Brain microvascular endothelial cell (primary cell): Measurements from ENCODE around the gene ABL2.

Source experiments
- DNase-seq: peaks from one replicate; pipeline ENCODE4 v3.0.0-alpha.2; 2020
- H3K27ac ChIP-seq: fragments of 250-450 bp; sonication (Bioruptor Pico); 2 replicates; pipeline ENCODE4 v1.5.1; 2020; ENCODE audit warnings: mild to moderate bottlenecking, moderate library complexity
- H3K27me3 ChIP-seq: fragments of 250-450 bp; sonication (Bioruptor Pico); replicated peaks from 2 replicates; pipeline ENCODE4 v1.5.1; 2020; ENCODE audit warnings: mild to moderate bottlenecking
- H3K36me3 ChIP-seq: fragments of 250-450 bp; sonication (Bioruptor Pico); replicated peaks from 2 replicates; pipeline ENCODE4 v1.5.1; 2020; ENCODE audit warnings: mild to moderate bottlenecking
- H3K4me3 ChIP-seq: 2 replicates; pipeline ENCODE4 v1.5.1; 2011; ENCODE audit warnings: low read depth, mild to moderate bottlenecking, control low read depth, low read length, moderate library complexity
- CTCF ChIP-seq: IDR thresholded peaks from 2 replicates; pipeline ENCODE4 v1.5.1; 2011; ENCODE audit warnings: low read depth, mild to moderate bottlenecking, moderate library complexity, low read length, control low read depth, inconsistent platforms; ENCODE audit errors: missing control alignments
- in situ Hi-C: cut with HindIII; loops from 2 replicates; pipeline ENCODE4 v1.10.0; 2017; ENCODE audit warnings: low sequenced_read_pairs, low pct_ligation_motif_present

Gene ABL2

GRCh38 chr1:179107706-179108629 lies 121.5 kb downstream of the ABL2 start:
- Histone ChIP-seq H3K27me3 (no peaks in the 10 kb centered on the region), H3K4me3 (no peak overlapping the region), H3K27ac (no peak overlapping the region), H3K36me3 (peaks cover 65% of the 10 kb centered on the region)
- in situ Hi-C loops: no loop called here
- TF ChIP-seq CTCF: no peak
- DNase-seq: no peak

GRCh38 chr1:179105393-179105792 lies 124.1 kb downstream of the ABL2 start:
- no peak for DNase-seq
- no peak overlapping the region for H3K4me3 ChIP-seq
- TF ChIP-seq CTCF: peak; percentile 71
- in situ Hi-C loops: no loop called here
- H3K27me3 ChIP-seq: no peaks in the 10 kb centered on the region
- H3K27ac ChIP-seq: no peak overlapping the region
- peaks cover 68% of the 10 kb centered on the region for H3K36me3 ChIP-seq

- Histone ChIP-seq H3K27ac (no peak overlapping the region), H3K27me3 (no peaks in the 10 kb centered on the region), H3K4me3 (no peak overlapping the region), H3K36me3 (peaks cover 68% of the 10 kb centered on the region)
- no peak for DNase-seq
- TF ChIP-seq CTCF: no peak
- in situ Hi-C loops: no loop called here
Observed at GRCh38 chr1:179104611-179105250, 124.7 kb downstream of the ABL2 start.

GRCh38 chr1:179103999-179104398 lies 125.5 kb downstream of the ABL2 start:
- DNase-seq: no peak
- in situ Hi-C loops: no loop called here
- Histone ChIP-seq H3K36me3 (peaks cover 64% of the 10 kb centered on the region), H3K27ac (no peak overlapping the region), H3K4me3 (no peak overlapping the region), H3K27me3 (no peaks in the 10 kb centered on the region)
- TF ChIP-seq CTCF: no peak

- in situ Hi-C loops: no loop called here
- Histone ChIP-seq H3K27me3 (no peaks in the 10 kb centered on the region), H3K36me3 (peaks cover 62% of the 10 kb centered on the region), H3K27ac (no peak overlapping the region), H3K4me3 (no peak overlapping the region)
- TF ChIP-seq CTCF: no peak
- DNase-seq: no peak
Observed at GRCh38 chr1:179101566-179101965, 127.9 kb downstream of the ABL2 start.
